ENCODE measurements around the gene RIPPLY2. TPM values are rescaled to one million over a fixed set of nuclear protein-coding genes. Genes with fewer than 3 reads are reported as not detected.

The RIPPLY2 gene
- total RNA-seq, 2 experiments from 2014 or later, result not detected

DNA sequence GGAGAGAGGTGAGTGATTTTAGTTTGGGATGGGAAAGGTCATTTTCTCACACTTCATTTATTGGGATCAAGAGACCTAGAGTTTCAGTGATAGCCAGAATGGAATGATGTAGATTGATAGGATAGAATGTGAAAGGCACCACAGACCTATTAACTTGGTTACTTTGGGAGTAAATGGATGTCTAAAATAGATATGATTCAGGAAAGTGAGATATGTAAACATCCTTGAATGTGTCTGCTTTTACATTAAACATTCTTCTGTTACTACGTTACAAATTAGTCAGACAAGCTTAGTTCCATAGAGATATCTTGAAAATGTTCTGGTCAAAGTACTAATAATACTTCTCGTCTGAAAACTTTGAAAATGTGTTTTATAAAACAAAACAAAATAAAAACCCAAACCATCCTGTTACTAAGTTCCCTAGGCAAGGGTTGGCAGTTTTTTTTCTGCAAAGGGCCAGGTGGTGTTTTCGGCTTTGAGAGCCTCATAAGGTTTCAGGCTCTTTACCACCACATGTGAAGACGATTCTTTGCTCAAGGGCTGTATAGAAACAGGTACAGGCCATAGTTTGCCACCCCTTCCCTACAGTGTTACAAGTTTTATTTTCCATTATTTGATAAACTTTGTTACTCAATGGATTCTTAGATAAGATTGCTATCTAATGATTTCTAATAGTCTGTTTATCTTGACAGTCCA, 9.8 kb downstream of the RIPPLY2 start:
- Mint-ChIP-seq H3K9me3 (peaks cover 11% of the 10 kb centered on the region), H3K27me3 (no peaks in the 10 kb centered on the region), H3K36me3 (peaks cover 37% of the 10 kb centered on the region), H3K4me1 (ENCODE audit: low read depth) (peaks cover 30% of the 10 kb centered on the region), H3K4me3 (no peak overlapping the region), H3K27ac (no peak overlapping the region)
- CTCF ChIA-PET, result no interaction called here
- intact Hi-C loops (cut with micrococcal nuclease), result no loop called here
- POLR2A ChIA-PET, result no interaction called here
- no peak for DNase-seq

DNA sequence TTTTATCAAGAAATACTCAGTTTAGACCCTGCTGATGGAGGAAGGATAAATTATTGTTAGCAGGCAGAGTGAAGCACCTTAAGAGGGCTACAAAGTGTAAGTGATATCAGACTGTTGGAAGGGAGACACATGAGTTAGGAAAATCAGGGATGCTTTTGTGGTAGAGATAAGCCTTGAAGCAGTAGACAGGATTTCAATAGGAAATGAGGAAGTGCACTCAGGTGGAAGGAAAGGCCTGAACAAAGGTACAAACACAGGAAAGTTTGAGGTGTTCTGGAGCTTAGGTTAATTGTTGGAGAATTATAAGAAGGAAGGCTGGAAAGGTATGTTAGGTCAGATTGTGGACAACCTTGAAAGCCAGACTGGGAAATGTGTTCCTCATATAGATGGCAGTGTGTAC, 13.9 kb downstream of the RIPPLY2 start:
- Mint-ChIP-seq H3K27ac (no peak overlapping the region), H3K36me3 (peaks cover 48% of the 10 kb centered on the region), H3K27me3 (no peaks in the 10 kb centered on the region), H3K4me3 (no peak overlapping the region), H3K4me1 (ENCODE audit: low read depth) (peaks cover 7% of the 10 kb centered on the region), H3K9me3 (peaks cover 12% of the 10 kb centered on the region)
- no peak for DNase-seq
- ChIA-PET POLR2A (no interaction called here), CTCF (interaction anchor here (0.6 to 1.6 kb wide), 2 partner anchors 7 to 645 kb away, joined by 3 to 6 read pairs; partner anchors contain the start of gene CYB5R4)
- intact Hi-C loops (cut with micrococcal nuclease), result no loop called here

DNA sequence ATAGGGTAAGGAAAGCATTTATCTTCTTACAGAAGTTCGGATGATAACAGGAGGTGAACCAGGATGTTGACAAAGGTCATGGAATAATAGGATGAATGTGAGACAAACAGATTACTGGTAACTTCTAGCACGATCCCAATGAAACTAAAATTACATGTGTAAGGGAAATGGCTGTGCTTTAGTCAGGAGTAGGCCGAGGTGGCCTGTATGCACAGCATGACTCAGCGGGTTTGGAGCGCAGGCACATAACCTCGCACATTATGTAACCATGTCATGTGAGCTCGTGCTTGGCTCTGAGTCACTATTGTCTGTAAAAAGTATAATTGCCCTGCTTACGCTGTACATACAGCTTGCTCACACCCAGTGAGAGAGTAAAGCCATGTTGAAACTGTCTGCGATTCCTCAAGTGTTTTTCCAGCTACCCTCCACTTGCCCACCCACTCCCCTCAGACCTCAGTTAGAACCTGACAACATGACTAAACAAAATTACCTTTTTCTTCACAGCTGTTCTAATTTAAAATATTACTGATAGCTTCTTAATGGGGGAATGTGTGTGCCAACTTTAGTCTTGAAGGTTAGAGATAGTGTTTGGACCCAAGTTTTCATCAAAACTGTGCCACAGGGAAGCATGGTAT, 14.5 kb downstream of the RIPPLY2 start:
- Mint-ChIP-seq H3K4me3 (no peak overlapping the region), H3K4me1 (ENCODE audit: low read depth) (peaks cover 8% of the 10 kb centered on the region), H3K9me3 (peaks cover 12% of the 10 kb centered on the region), H3K27me3 (no peaks in the 10 kb centered on the region), H3K27ac (no peak overlapping the region), H3K36me3 (peaks cover 48% of the 10 kb centered on the region)
- intact Hi-C loops (cut with micrococcal nuclease), result no loop called here
- ChIA-PET CTCF (interaction anchor here (1.6 kb wide), 1 partner anchor 8 kb away, joined by 6 read pairs; the partner anchor contains the start of gene CYB5R4), POLR2A (no interaction called here)
- peak; percentile 32 for DNase-seq

DNA sequence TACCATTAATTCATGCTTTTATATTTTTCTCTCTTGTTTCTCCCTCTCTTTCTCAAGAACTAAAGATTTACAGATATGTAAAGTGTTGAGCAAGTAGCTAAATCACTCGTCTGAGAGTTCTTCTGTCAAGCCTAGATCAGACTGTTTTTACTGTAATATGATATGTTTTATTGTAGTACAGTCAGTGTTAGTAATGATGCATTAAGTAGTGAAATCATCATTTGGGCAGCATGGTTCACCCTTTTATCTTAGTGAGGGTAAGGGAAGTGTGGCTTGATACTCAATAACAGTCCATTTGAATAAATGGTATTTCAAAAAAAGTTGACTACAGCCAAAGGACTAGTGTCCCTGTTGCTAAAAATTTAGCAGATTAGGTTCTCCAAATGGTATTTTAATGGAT, 15.5 kb downstream of the RIPPLY2 start:
- no peak for DNase-seq
- ChIA-PET POLR2A (no interaction called here), CTCF (interaction anchor here (1.6 kb wide), 1 partner anchor 9 kb away, joined by 6 read pairs; the partner anchor contains the start of gene CYB5R4)
- intact Hi-C loops (cut with micrococcal nuclease), result no loop called here
- Mint-ChIP-seq H3K27ac (no peak overlapping the region), H3K4me3 (no peak overlapping the region), H3K4me1 (ENCODE audit: low read depth) (peaks cover 15% of the 10 kb centered on the region), H3K27me3 (no peaks in the 10 kb centered on the region), H3K9me3 (peaks cover 12% of the 10 kb centered on the region), H3K36me3 (peaks cover 48% of the 10 kb centered on the region)

DNA sequence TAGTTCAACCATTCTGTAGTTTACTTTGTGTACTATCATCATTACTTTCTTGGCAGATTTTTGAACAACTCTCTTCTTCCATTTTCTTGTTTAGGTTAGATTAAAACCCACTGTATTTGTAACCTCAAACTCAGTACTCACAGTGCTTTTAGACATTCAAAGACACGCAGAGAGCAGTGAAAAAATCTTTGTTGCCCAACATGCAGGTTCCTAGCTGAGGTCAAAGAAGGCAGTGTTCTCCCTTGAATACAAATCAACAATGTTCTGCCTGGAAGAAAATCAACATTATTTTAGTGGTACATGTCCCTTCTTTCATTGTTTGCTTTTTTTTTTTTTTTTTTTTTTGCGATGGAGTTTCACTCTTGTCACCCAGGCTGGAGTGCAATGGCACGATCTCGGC, 17.5 kb downstream of the RIPPLY2 start:
- no peaks in the 10 kb centered on the region for H3K27me3 Mint-ChIP-seq
- POLR2A ChIA-PET, result no interaction called here

DNA sequence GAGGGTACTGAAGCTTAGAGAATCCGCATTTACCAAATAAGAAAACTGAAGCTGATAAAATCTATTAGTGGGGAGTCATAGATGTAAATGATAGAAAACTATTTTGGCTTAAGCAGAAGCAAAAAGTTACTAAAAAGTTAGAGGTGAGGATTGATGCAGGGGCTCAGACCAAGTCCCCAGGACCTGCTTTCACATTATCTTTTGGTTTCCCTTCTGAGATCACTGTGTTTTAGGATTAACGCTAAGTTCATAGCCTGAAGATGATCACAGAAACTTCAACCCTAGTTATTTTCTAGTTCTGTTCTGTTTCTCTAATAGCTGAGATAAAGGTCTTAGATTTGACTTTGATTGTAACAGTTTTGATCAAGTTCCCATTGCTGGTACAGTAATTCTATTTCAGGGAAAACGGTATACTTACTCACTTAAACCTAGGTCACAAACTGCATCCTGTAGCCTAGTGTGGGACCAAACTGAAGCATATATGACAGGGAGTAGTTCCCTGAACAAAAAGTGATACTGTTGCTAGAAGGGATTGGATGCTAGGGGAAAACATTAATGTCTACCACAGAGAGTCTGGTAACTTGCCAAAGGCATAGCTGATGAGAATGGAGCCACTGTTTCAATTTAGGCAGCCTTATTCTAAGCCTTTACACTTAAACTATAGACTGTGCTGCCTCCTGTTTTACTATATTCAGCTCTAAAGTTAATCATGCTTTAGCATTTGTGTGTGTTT, 19.4 kb downstream of the RIPPLY2 start:
- ChIA-PET CTCF (interaction anchor here (1.6 kb wide), 1 partner anchor 348 kb away, joined by 4 read pairs; no protein-coding TSS in a partner anchor), POLR2A (no interaction called here)

More for the DNA sequence above, 17.5 kb downstream of the RIPPLY2 start:
- Mint-ChIP-seq H3K27ac (no peak overlapping the region), H3K36me3 (peaks cover 32% of the 10 kb centered on the region), H3K4me3 (no peak overlapping the region), H3K9me3 (peaks cover 12% of the 10 kb centered on the region), H3K4me1 (ENCODE audit: low read depth) (peaks cover 19% of the 10 kb centered on the region)
- DNase-seq, result no peak
- CTCF ChIA-PET, result no interaction called here
- intact Hi-C loops (cut with micrococcal nuclease), result no loop called here

DNA sequence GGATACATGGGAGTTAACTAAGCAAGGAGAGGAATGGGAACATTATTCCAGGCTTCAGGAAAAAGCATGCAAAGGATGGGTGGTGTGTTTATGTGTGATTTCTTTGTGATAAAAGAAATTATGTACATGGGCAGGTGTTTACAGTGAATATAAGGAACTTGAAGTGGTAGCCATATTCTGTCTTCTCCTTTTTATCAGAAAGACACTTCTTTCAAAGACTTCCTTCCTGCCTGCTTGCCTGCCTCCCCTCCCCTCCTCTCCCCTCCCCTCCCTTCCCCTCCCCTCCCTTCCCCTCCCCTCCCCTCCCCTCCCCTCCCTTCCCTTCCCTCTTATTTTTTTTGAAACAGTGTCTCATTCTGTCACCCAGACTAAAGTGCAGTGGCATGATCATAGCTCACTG, 20.7 kb downstream of the RIPPLY2 start:
- Mint-ChIP-seq H3K27ac (no peak overlapping the region), H3K4me1 (ENCODE audit: low read depth) (peaks cover 37% of the 10 kb centered on the region), H3K9me3 (no peaks in the 10 kb centered on the region), H3K36me3 (peaks cover 2% of the 10 kb centered on the region), H3K4me3 (no peak overlapping the region), H3K27me3 (no peaks in the 10 kb centered on the region)
- no peak for DNase-seq
- intact Hi-C loops (cut with micrococcal nuclease), result no loop called here
- POLR2A ChIA-PET, result no interaction called here
- CTCF ChIA-PET, result interaction anchor here (1.6 kb wide), 1 partner anchor 346 kb away, joined by 4 read pairs; no protein-coding TSS in a partner anchor

More for the DNA sequence above, 19.4 kb downstream of the RIPPLY2 start:
- no peak overlapping the region for H3K4me3 Mint-ChIP-seq
- H3K36me3 Mint-ChIP-seq, result peaks cover 15% of the 10 kb centered on the region
- H3K27me3 Mint-ChIP-seq, result no peaks in the 10 kb centered on the region
- peaks cover 4% of the 10 kb centered on the region for H3K9me3 Mint-ChIP-seq
- no peak for DNase-seq
- H3K4me1 Mint-ChIP-seq (ENCODE audit: low read depth), result peaks cover 28% of the 10 kb centered on the region
- H3K27ac Mint-ChIP-seq, result no peak overlapping the region
- intact Hi-C loops (cut with micrococcal nuclease), result no loop called here

DNA sequence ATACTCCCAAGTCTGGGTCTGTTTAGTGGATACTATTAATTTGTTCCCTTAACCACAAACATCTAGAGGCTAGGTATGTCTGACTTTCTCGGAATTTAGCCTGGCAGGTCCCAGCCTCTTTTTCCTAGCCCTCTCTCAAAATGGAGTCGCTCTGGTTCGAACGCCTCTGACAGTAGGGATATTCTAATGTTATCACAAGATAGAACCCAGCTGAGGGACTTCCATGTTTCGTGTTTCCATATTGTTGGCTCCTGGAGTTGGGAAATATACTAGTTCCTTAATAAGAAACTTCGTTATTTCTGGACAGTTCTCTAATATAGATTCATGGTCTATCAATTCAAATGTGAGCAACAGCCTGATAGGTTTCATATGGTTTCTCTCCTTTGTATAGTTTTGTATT, 22.7 kb downstream of the RIPPLY2 start:
- Mint-ChIP-seq H3K9me3 (no peaks in the 10 kb centered on the region), H3K4me1 (ENCODE audit: low read depth) (peaks cover 48% of the 10 kb centered on the region), H3K27me3 (no peaks in the 10 kb centered on the region), H3K36me3 (no peaks in the 10 kb centered on the region), H3K4me3 (no peak overlapping the region), H3K27ac (no peak overlapping the region)
- CTCF ChIA-PET, result interaction anchor here (1.2 kb wide), 1 partner anchor 352 kb away, joined by 3 read pairs; the partner anchor contains the start of gene CEP162
- POLR2A ChIA-PET, result no interaction called here
- intact Hi-C loops (cut with micrococcal nuclease), result no loop called here
- DNase-seq, result no peak

DNA sequence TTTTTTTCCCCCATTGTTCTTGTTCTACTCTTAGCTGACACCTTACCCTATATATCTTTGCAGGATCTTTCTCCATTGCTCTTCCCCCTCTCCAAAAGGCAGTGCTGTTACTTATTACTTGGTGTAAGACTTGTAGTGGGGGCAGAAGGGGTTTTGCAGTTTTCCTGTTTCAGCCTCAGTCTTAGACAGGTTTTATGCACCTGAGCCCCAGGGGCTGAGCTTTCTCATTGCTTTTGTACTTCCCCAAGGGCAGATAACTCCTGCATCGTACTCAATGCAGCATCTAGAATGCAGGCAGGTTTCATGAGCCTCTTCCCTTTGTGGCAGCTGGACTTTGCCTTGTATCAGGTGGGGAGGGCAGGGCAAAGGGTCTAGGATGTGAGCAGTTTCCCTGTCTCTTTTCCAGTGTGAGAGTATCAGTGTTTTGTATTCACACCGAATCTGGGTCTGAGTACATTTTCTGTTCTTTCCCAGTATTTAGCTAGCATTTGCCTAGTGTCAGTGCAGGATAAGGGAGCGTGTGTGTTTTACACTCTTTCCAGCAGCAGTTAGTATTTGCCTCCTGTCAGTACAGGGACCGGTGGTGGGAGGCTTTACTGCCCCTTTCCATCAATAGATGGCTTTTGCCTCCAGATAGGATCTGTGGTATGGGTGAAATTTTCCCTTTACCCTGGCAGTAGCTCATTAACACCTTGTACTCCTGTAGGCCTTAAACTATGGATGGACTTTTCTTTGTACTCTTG, 25.9 kb downstream of the RIPPLY2 start:
- no peak overlapping the region for H3K27ac Mint-ChIP-seq
- H3K36me3 Mint-ChIP-seq, result no peaks in the 10 kb centered on the region
- intact Hi-C loops (cut with micrococcal nuclease), result no loop called here
- POLR2A ChIA-PET, result no interaction called here
- H3K27me3 Mint-ChIP-seq, result no peaks in the 10 kb centered on the region
- no peak overlapping the region for H3K4me3 Mint-ChIP-seq
- H3K9me3 Mint-ChIP-seq, result no peaks in the 10 kb centered on the region
- CTCF ChIA-PET, result no interaction called here
- no peak for DNase-seq
- H3K4me1 Mint-ChIP-seq (ENCODE audit: low read depth), result peaks cover 38% of the 10 kb centered on the region

DNA sequence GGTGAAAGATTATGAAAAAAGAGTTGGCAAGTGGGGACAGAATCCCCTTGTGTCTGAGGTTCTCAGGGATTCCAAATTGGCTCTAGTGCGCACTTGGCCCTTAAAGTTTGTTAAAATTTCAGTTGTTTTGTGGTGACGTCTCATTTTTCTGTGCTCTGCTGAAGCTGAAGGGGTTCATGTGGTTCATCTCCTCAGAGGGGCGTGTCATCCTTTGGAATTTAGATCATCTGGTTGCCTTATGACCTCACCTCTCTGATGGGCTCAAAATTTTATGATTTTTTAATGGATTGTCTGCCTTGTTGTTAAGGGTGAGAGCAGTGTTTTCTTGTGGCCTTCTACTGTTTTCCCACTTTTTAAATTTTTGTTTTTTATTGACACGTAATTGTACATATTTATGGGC, 26.6 kb downstream of the RIPPLY2 start:
- ChIA-PET CTCF (interaction anchor here (1.0 kb wide), 1 partner anchor 19 kb away, joined by 3 read pairs; no protein-coding TSS in a partner anchor), POLR2A (no interaction called here)
- Mint-ChIP-seq H3K27me3 (no peaks in the 10 kb centered on the region), H3K4me1 (ENCODE audit: low read depth) (peaks cover 38% of the 10 kb centered on the region), H3K4me3 (no peak overlapping the region), H3K27ac (no peak overlapping the region), H3K36me3 (no peaks in the 10 kb centered on the region), H3K9me3 (no peaks in the 10 kb centered on the region)
- no peak for DNase-seq
- intact Hi-C loops (cut with micrococcal nuclease), result loop anchor here (10.0 kb wide), 1 partner anchor 895 kb away; no protein-coding TSS in a partner anchor

DNA sequence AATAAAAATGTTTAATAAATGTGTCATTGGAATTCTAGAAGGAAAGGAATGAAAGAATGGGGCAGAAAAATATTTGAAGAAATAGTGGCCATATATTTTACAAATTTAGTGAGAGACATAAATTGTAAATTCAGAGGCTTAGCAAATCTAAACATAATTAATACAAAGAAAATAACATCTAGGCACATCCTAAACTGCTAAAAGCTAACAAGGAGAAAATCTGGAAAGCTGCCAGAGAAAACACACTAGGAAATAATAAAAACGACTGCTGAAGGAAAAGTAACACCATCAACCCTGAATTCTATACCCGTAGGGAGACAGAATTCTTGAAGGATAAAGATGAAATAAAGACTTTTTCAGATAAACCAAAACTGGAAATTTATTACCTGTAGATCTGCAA, 30.1 kb downstream of the RIPPLY2 start:
- CTCF ChIA-PET, result interaction anchor here (0.9 kb wide), 1 partner anchor 344 kb away, joined by 3 read pairs; the partner anchor contains the start of gene CEP162
- intact Hi-C loops (cut with micrococcal nuclease), result loop anchor here (10.0 kb wide), 1 partner anchor 892 kb away; no protein-coding TSS in a partner anchor
- H3K27ac Mint-ChIP-seq, result no peak overlapping the region
- no peak for DNase-seq
- H3K27me3 Mint-ChIP-seq, result no peaks in the 10 kb centered on the region
- POLR2A ChIA-PET, result no interaction called here
- H3K4me3 Mint-ChIP-seq, result no peak overlapping the region
- H3K4me1 Mint-ChIP-seq (ENCODE audit: low read depth), result peaks cover 23% of the 10 kb centered on the region
- H3K36me3 Mint-ChIP-seq, result no peaks in the 10 kb centered on the region
- H3K9me3 Mint-ChIP-seq, result no peaks in the 10 kb centered on the region
